Gastroesophageal sphincter (tissue), 3 donors: ENCODE measurements around the gene MRPL42.
"Not testable (repeated sequence)": the region's sequence is repeated elsewhere in the genome, so short reads cannot be mapped to it uniquely, and the experiment has no call there.

Source experiments
- CTCF ChIP-seq, 4 experiments: fragments of 200-600 bp in 2 of 4; fragments of 450-650 bp in 2 of 4; sonication (generic) in 1 of 4; IDR thresholded peaks; one replicate each; pipeline ENCODE4 v1.5.1; 2017 to 2019; ENCODE audit warnings: antibody characterized with exemption in 4 of 4, mild to moderate bottlenecking in 2 of 4, moderate library complexity in 2 of 4
- POLR2A ChIP-seq, 2 donors: fragments of 450-650 bp; IDR thresholded peaks; one replicate each; pipeline ENCODE4 v1.6.1; 2017; ENCODE audit warnings: antibody characterized with exemption in 2 of 2, mild to moderate bottlenecking in 2 of 2, moderate library complexity in 1 of 2

- not testable (repeated sequence) for TF ChIP-seq CTCF, POLR2A (IDR thresholded peaks at IDR 0.05)
These were observed 31.5 kb downstream of the MRPL42 start for GRCh38 chr12:93498813-93499212.
